Measurements from ENCODE around the gene NRXN3.
A peak's percentile ranks its signal among the peaks of the same experiment; 100 is the strongest.

NRXN3 gene

DNA sequence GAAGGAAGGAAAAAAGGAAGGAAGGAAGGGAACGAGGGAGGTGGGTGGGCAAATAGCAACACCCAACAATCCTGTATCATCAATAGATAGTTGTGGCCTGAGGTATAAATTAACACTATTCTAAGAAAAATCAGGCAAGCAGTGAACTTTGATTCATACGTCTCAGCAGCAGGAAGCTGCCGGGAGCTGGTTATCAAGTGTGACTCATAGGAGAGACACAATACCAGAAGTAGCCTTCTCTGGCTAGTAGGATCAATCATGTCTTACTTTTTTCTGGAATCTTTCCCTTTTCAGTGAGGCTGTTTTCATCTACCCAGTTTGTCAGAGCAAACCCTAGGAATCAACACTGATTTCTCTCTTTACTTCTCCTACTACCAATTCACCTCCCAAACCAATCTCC lies 780.5 kb downstream of the NRXN3 start:
- H3K79me2 ChIP-seq (ENCODE audit: insufficient read depth, low read length) = no peaks in the 10 kb centered on the region

DNA sequence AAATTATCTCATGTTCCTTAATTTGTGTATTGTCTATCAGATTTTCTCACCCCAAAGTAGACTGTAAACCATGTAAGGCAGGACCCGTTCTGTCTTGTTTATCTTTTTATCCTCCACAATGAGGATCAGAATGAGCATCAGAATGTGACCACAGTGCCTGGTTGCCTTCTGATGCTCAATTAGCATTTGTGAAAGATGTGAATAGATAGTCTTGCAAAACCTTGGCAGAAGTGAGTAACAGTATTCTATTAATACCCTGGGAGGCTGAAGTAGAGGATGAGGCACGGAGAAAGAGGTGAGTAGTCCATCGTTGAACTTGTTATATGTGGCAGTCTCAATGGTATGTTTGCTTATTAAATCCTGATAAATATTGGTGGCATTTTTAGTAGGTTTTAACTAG lies 781.4 kb downstream of the NRXN3 start:
- no peak for TF ChIP-seq EZH2 (IDR thresholded peaks at IDR 0.05; ENCODE audit: borderline replicate concordance, low read length)
- TF ChIP-seq, protein P1, sequence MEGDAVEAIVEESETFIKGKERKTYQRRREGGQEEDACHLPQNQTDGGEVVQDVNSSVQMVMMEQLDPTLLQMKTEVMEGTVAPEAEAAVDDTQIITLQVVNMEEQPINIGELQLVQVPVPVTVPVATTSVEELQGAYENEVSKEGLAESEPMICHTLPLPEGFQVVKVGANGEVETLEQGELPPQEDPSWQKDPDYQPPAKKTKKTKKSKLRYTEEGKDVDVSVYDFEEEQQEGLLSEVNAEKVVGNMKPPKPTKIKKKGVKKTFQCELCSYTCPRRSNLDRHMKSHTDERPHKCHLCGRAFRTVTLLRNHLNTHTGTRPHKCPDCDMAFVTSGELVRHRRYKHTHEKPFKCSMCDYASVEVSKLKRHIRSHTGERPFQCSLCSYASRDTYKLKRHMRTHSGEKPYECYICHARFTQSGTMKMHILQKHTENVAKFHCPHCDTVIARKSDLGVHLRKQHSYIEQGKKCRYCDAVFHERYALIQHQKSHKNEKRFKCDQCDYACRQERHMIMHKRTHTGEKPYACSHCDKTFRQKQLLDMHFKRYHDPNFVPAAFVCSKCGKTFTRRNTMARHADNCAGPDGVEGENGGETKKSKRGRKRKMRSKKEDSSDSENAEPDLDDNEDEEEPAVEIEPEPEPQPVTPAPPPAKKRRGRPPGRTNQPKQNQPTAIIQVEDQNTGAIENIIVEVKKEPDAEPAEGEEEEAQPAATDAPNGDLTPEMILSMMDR (IDR thresholded peaks at IDR 0.05; ENCODE audit: low read length) = no peak
- Histone ChIP-seq H3K9me2 (ENCODE audit: low read depth, low read length) (no peaks in the 10 kb centered on the region), H2AFZ (ENCODE audit: low read length) (no peak overlapping the region), H3K4me3 (ENCODE audit: low read depth, low read length, poor library complexity, severe bottlenecking) (no peak overlapping the region), H3K4me1 (ENCODE audit: insufficient read depth, low read length, severe bottlenecking) (no peaks in the 10 kb centered on the region), H4K20me1 (ENCODE audit: insufficient read depth, low read length) (no peaks in the 10 kb centered on the region), H3F3A (ENCODE audit: insufficient read depth, low read length) (no peaks in the 10 kb centered on the region), H3K9me3 (ENCODE audit: low read length) (no peaks in the 10 kb centered on the region), H3K27ac (ENCODE audit: low read depth, low read length, poor library complexity, severe bottlenecking) (no peak overlapping the region), H3K27me3 (ENCODE audit: insufficient read depth, low read length) (no peaks in the 10 kb centered on the region), H3K9ac (ENCODE audit: low read length) (no peak overlapping the region), H3K4me2 (ENCODE audit: low read length) (no peak overlapping the region), H3K36me3 (ENCODE audit: insufficient read depth, low read length) (no peaks in the 10 kb centered on the region), H3K79me2 (ENCODE audit: insufficient read depth, low read length) (no peaks in the 10 kb centered on the region)

More for the DNA sequence above, 780.5 kb downstream of the NRXN3 start:
- H3K4me3 ChIP-seq (ENCODE audit: low read depth, low read length, poor library complexity, severe bottlenecking) = no peak overlapping the region
- H3K36me3 ChIP-seq (ENCODE audit: insufficient read depth, low read length) = no peaks in the 10 kb centered on the region
- no peak overlapping the region for H3K4me2 ChIP-seq (ENCODE audit: low read length)
- no peaks in the 10 kb centered on the region for H3K27me3 ChIP-seq (ENCODE audit: insufficient read depth, low read length)
- H3K9ac ChIP-seq (ENCODE audit: low read length) = no peak overlapping the region
- no peaks in the 10 kb centered on the region for H3F3A ChIP-seq (ENCODE audit: insufficient read depth, low read length)
- no peaks in the 10 kb centered on the region for H4K20me1 ChIP-seq (ENCODE audit: insufficient read depth, low read length)
- no peak overlapping the region for H2AFZ ChIP-seq (ENCODE audit: low read length)
- H3K9me2 ChIP-seq (ENCODE audit: low read depth, low read length) = no peaks in the 10 kb centered on the region
- H3K4me1 ChIP-seq (ENCODE audit: insufficient read depth, low read length, severe bottlenecking) = no peaks in the 10 kb centered on the region
- no peak overlapping the region for H3K27ac ChIP-seq (ENCODE audit: low read depth, low read length, poor library complexity, severe bottlenecking)
- no peaks in the 10 kb centered on the region for H3K9me3 ChIP-seq (ENCODE audit: low read length)
- no peak for TF ChIP-seq EZH2 (IDR thresholded peaks at IDR 0.05; ENCODE audit: borderline replicate concordance, low read length)
- TF ChIP-seq, protein P1 (IDR thresholded peaks at IDR 0.05; ENCODE audit: low read length) = no peak

DNA sequence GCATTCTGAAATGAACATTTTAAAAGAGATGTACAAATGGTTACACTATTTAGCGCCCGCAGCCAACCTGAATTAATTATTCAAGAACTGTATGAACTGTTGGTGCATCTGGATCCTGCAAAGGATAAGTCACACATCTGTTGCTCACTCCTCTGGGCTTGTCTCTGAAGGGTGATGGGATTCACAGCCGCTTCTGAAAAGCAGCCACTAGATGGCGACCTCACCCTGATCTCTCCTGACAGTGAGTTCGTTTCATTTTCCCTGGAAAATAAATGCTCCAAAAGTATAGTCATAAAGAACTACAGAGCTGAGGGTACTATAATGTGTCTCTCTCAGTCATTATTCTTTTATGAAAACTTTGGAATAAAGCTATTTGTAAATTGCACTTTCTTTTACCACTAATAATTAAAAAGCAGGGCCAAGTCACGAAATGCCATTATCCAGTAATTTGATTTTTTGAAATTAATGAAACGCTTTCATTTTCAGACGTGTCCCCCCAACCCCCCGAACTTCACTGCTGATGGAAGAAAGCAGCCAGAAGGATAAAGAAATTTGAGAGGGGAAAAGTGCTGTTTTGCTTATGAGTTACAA lies 789.6 kb downstream of the NRXN3 start:
- H3K4me3 ChIP-seq (ENCODE audit: low read depth, low read length, poor library complexity, severe bottlenecking) = no peak overlapping the region
- H3K4me2 ChIP-seq (ENCODE audit: low read length) = no peak overlapping the region
- no peak overlapping the region for H3K9ac ChIP-seq (ENCODE audit: low read length)
- H3F3A ChIP-seq (ENCODE audit: insufficient read depth, low read length) = no peaks in the 10 kb centered on the region
- H3K9me2 ChIP-seq (ENCODE audit: low read depth, low read length) = no peaks in the 10 kb centered on the region
- no peak overlapping the region for H3K27ac ChIP-seq (ENCODE audit: low read depth, low read length, poor library complexity, severe bottlenecking)
- no peaks in the 10 kb centered on the region for H4K20me1 ChIP-seq (ENCODE audit: insufficient read depth, low read length)
- H3K36me3 ChIP-seq (ENCODE audit: insufficient read depth, low read length) = no peaks in the 10 kb centered on the region
- TF ChIP-seq, protein P1 (IDR thresholded peaks at IDR 0.05; ENCODE audit: low read length) = peak; percentile 88
- TF ChIP-seq EZH2 (IDR thresholded peaks at IDR 0.05; ENCODE audit: borderline replicate concordance, low read length) = no peak
- H3K4me1 ChIP-seq (ENCODE audit: insufficient read depth, low read length, severe bottlenecking) = no peaks in the 10 kb centered on the region
- no peaks in the 10 kb centered on the region for H3K27me3 ChIP-seq (ENCODE audit: insufficient read depth, low read length)
- H3K9me3 ChIP-seq (ENCODE audit: low read length) = no peaks in the 10 kb centered on the region
- H2AFZ ChIP-seq (ENCODE audit: low read length) = no peak overlapping the region
- no peaks in the 10 kb centered on the region for H3K79me2 ChIP-seq (ENCODE audit: insufficient read depth, low read length)

Measured in OCI-LY1 (cell line).